IPS DF 6.9 (cell line): Measurements from ENCODE around the gene CHCHD6.

Source experiments
- DNase-seq: peaks from one replicate; pipeline ENCODE4 v3.0.0-alpha.2; 2013; ENCODE audit warnings: low read depth, low spot score
- H3K27ac ChIP-seq: one replicate; pipeline ENCODE4 v1.5.1; 2013; ENCODE audit warnings: low read length, control low read depth
- H3K27me3 ChIP-seq: 2 replicates; pipeline ENCODE4 v1.6.1; 2013; ENCODE audit warnings: mild to moderate bottlenecking, low read length; ENCODE audit not compliant: control insufficient read depth, insufficient read depth
- H3K36me3 ChIP-seq: 2 replicates; pipeline ENCODE4 v1.6.1; 2013; ENCODE audit warnings: low read length; ENCODE audit not compliant: control insufficient read depth, insufficient read depth
- H3K4me1 ChIP-seq: 2 replicates; pipeline ENCODE4 v1.6.1; 2013; ENCODE audit warnings: low read length; ENCODE audit not compliant: control insufficient read depth, insufficient read depth
- H3K4me3 ChIP-seq: 2 replicates; pipeline ENCODE4 v1.5.1; 2013; ENCODE audit warnings: mild to moderate bottlenecking, low read length
- H3K9me3 ChIP-seq: 2 replicates; pipeline ENCODE4 v1.6.1; 2013; ENCODE audit warnings: low read length, inconsistent platforms; ENCODE audit not compliant: control insufficient read depth, insufficient read depth
- WGBS: extraction: QIAGEN DNeasy Blood & Tissue Kit; methylation state at CpG from one replicate; pipeline ENCODE4 v1.1.7; 2013; ENCODE audit warnings: mixed read lengths, missing lambda C conversion rate; ENCODE audit not compliant: insufficient read length, insufficient coverage; 5-methylcytosine and 5-hydroxymethylcytosine counted together

Gene CHCHD6

GRCh38 chr3:126965526-126966080 is 261.6 kb downstream of the CHCHD6 start:
- Histone ChIP-seq H3K4me3 (no peak overlapping the region), H3K36me3 (no peaks in the 10 kb centered on the region), H3K9me3 (no peaks in the 10 kb centered on the region), H3K4me1 (no peaks in the 10 kb centered on the region), H3K27me3 (no peaks in the 10 kb centered on the region), H3K27ac (no peak overlapping the region)
- no peak for DNase-seq
- WGBS, result no CpG with 5 or more reads among the region's 9 CpGs

GRCh38 chr3:126967386-126967785 is 263.3 kb downstream of the CHCHD6 start:
- no peak overlapping the region for H3K4me3 ChIP-seq
- no peaks in the 10 kb centered on the region for H3K9me3 ChIP-seq
- no peaks in the 10 kb centered on the region for H3K36me3 ChIP-seq
- H3K4me1 ChIP-seq, result no peaks in the 10 kb centered on the region
- DNase-seq, result no peak
- no CpG with 5 or more reads among the region's 10 CpGs for whole genome bisulfite sequencing
- H3K27me3 ChIP-seq, result no peaks in the 10 kb centered on the region
- no peak overlapping the region for H3K27ac ChIP-seq

- H3K27me3 ChIP-seq, result no peaks in the 10 kb centered on the region
- no peaks in the 10 kb centered on the region for H3K4me1 ChIP-seq
- no peak overlapping the region for H3K27ac ChIP-seq
- no peak for DNase-seq
- no CpG with 5 or more reads among the region's 20 CpGs for WGBS
- no peaks in the 10 kb centered on the region for H3K36me3 ChIP-seq
- H3K4me3 ChIP-seq, result no peak overlapping the region
- H3K9me3 ChIP-seq, result no peaks in the 10 kb centered on the region
These were observed 264.7 kb downstream of the CHCHD6 start for GRCh38 chr3:126968391-126969390.

GRCh38 chr3:126969586-126969985 is 265.5 kb downstream of the CHCHD6 start:
- H3K27me3 ChIP-seq, result no peaks in the 10 kb centered on the region
- no peaks in the 10 kb centered on the region for H3K9me3 ChIP-seq
- no CpG with 5 or more reads among the region's 7 CpGs for WGBS
- H3K36me3 ChIP-seq, result no peaks in the 10 kb centered on the region
- H3K4me1 ChIP-seq, result no peaks in the 10 kb centered on the region
- DNase-seq, result no peak
- H3K4me3 ChIP-seq, result no peak overlapping the region
- no peak overlapping the region for H3K27ac ChIP-seq

- no peak overlapping the region for H3K27ac ChIP-seq
- no peaks in the 10 kb centered on the region for H3K27me3 ChIP-seq
- H3K4me3 ChIP-seq, result no peak overlapping the region
- no peaks in the 10 kb centered on the region for H3K4me1 ChIP-seq
- DNase-seq, result no peak
- H3K9me3 ChIP-seq, result no peaks in the 10 kb centered on the region
- no CpG with 5 or more reads among the region's 5 CpGs for WGBS
- no peaks in the 10 kb centered on the region for H3K36me3 ChIP-seq
These were observed 266.1 kb downstream of the CHCHD6 start for GRCh38 chr3:126970101-126970500.

- no peaks in the 10 kb centered on the region for H3K27me3 ChIP-seq
- H3K4me1 ChIP-seq, result no peaks in the 10 kb centered on the region
- no peak overlapping the region for H3K4me3 ChIP-seq
- DNase-seq, result no peak
- H3K36me3 ChIP-seq, result no peaks in the 10 kb centered on the region
- no peak overlapping the region for H3K27ac ChIP-seq
- H3K9me3 ChIP-seq, result no peaks in the 10 kb centered on the region
- no CpG with 5 or more reads among the region's 5 CpGs for WGBS
These were observed 266.9 kb downstream of the CHCHD6 start for GRCh38 chr3:126970921-126971320.

GRCh38 chr3:126971891-126972351 is 267.9 kb downstream of the CHCHD6 start:
- H3K4me1 ChIP-seq, result no peaks in the 10 kb centered on the region
- WGBS, result no CpG with 5 or more reads among the region's 13 CpGs
- H3K27me3 ChIP-seq, result no peaks in the 10 kb centered on the region
- DNase-seq, result no peak
- no peaks in the 10 kb centered on the region for H3K36me3 ChIP-seq
- H3K27ac ChIP-seq, result no peak overlapping the region
- no peak overlapping the region for H3K4me3 ChIP-seq
- no peaks in the 10 kb centered on the region for H3K9me3 ChIP-seq

GRCh38 chr3:126972866-126973265 is 268.8 kb downstream of the CHCHD6 start:
- Histone ChIP-seq H3K36me3 (no peaks in the 10 kb centered on the region), H3K27ac (no peak overlapping the region), H3K27me3 (no peaks in the 10 kb centered on the region), H3K4me3 (no peak overlapping the region), H3K9me3 (no peaks in the 10 kb centered on the region), H3K4me1 (no peaks in the 10 kb centered on the region)
- no CpG with 5 or more reads among the region's 5 CpGs for WGBS
- DNase-seq, result no peak

GRCh38 chr3:126973814-126974213 is 269.8 kb downstream of the CHCHD6 start:
- Histone ChIP-seq H3K27me3 (no peaks in the 10 kb centered on the region), H3K36me3 (no peaks in the 10 kb centered on the region), H3K9me3 (no peaks in the 10 kb centered on the region), H3K27ac (no peak overlapping the region), H3K4me1 (no peaks in the 10 kb centered on the region), H3K4me3 (no peak overlapping the region)
- no peak for DNase-seq
- WGBS, result no CpG with 5 or more reads among the region's 1 CpG

GRCh38 chr3:126974756-126975155 is 270.7 kb downstream of the CHCHD6 start:
- Histone ChIP-seq H3K27ac (no peak overlapping the region), H3K36me3 (no peaks in the 10 kb centered on the region), H3K4me3 (no peak overlapping the region), H3K9me3 (no peaks in the 10 kb centered on the region), H3K4me1 (no peaks in the 10 kb centered on the region), H3K27me3 (no peaks in the 10 kb centered on the region)
- DNase-seq, result no peak
- WGBS, result no CpG with 5 or more reads among the region's 3 CpGs
